Fibroblast of lung (primary cell): ENCODE data around the gene RGS19. TPM values are rescaled to one million over a fixed set of nuclear protein-coding genes. Genes with fewer than 3 reads are reported as not detected.

ENCODE experiments used
- DNase-seq, 2 donors: peaks; one replicate each; pipeline versions ENCODE4 v3.0.0 to v3.0.0-alpha.2; 2010; ENCODE audit warnings: low read depth in 2 of 2
- H2AFZ ChIP-seq: 2 replicates; pipeline ENCODE4 v1.5.1; 2012; ENCODE audit warnings: low read length, control low read depth, inconsistent platforms
- H3K27ac ChIP-seq: 2 replicates; pipeline ENCODE4 v1.5.1; 2011; ENCODE audit warnings: low read length, control low read depth; ENCODE audit not compliant: insufficient read depth
- H3K27me3 ChIP-seq: 2 replicates; pipeline ENCODE4 v1.5.1; 2011; ENCODE audit warnings: mild to moderate bottlenecking, low read length; ENCODE audit not compliant: control insufficient read depth, insufficient read depth
- H3K36me3 ChIP-seq: 2 replicates; pipeline ENCODE4 v1.5.1; 2011; ENCODE audit warnings: low read length; ENCODE audit not compliant: control insufficient read depth, insufficient read depth
- H3K4me1 ChIP-seq: 2 replicates; pipeline ENCODE4 v1.5.1; 2011; ENCODE audit warnings: low read length; ENCODE audit not compliant: control insufficient read depth, insufficient read depth; ENCODE audit errors: extremely low read depth
- H3K4me2 ChIP-seq: 2 replicates; pipeline ENCODE4 v1.5.1; 2011; ENCODE audit warnings: low read length, control low read depth; ENCODE audit not compliant: insufficient read depth; ENCODE audit errors: extremely low read depth
- H3K4me3 ChIP-seq, 4 experiments: fragments of 200-600 bp in 1 of 4; sonication (generic) in 1 of 4; replicated peaks in 1 of 4; 2 replicates each; pipeline ENCODE4 v1.5.1; 2011 to 2016; ENCODE audit warnings: low read length in 4 of 4, low read depth in 3 of 4, mild to moderate bottlenecking in 3 of 4, control low read depth in 2 of 4, inconsistent platforms in 1 of 4, mixed read lengths in 1 of 4; ENCODE audit not compliant: insufficient read depth in 1 of 4; ENCODE audit errors: control extremely low read depth in 1 of 4
- H3K79me2 ChIP-seq: 2 replicates; pipeline ENCODE4 v1.5.1; 2012; ENCODE audit warnings: mild to moderate bottlenecking, low read length, inconsistent platforms; ENCODE audit not compliant: control insufficient read depth, insufficient read depth
- H3K9ac ChIP-seq: 2 replicates; pipeline ENCODE4 v1.5.1; 2011; ENCODE audit warnings: mild to moderate bottlenecking, low read length, control low read depth; ENCODE audit not compliant: insufficient read depth
- H3K9me3 ChIP-seq: 2 replicates; pipeline ENCODE4 v1.5.1; 2012; ENCODE audit warnings: low read depth, low read length; ENCODE audit not compliant: control insufficient read depth, insufficient read depth
- H4K20me1 ChIP-seq: 2 replicates; pipeline ENCODE4 v1.5.1; 2011; ENCODE audit warnings: low read length; ENCODE audit not compliant: control insufficient read depth, insufficient read depth; ENCODE audit errors: extremely low read depth
- EZH2 ChIP-seq: IDR thresholded peaks from 2 replicates; pipeline ENCODE4 v1.5.1; 2012; ENCODE audit warnings: low read length, control low read depth, mild to moderate bottlenecking; ENCODE audit errors: missing control alignments
- polyA plus RNA-seq, 2 donors: library from polyadenylated mRNA; depleted of rRNA in 1 of 2; stranded (reverse) in 1 of 2; unstranded in 1 of 2; fragments of >200 nt; gene quantifications; 2 replicates each; pipeline ENCODE4 v1.2.1, GENCODE V29; 2011 to 2012; ENCODE audit warnings: missing spikeins in 1 of 2
- total RNA-seq: library from RNA; depleted of rRNA; stranded (reverse); fragments of >200 nt; gene quantifications from 2 replicates; pipeline ENCODE4 v1.2.1, GENCODE V29; 2014
- TF ChIP-seq, protein P1 (sequence below), 2 donors: IDR thresholded peaks in 1 of 2; conservative IDR thresholded peaks in 1 of 2; 1 replicate in 1 of 2; 2 replicates in 1 of 2; pipeline ENCODE4 v1.5.1; 2011 to 2012; ENCODE audit warnings: low read length in 2 of 2, control low read depth in 1 of 2, inconsistent platforms in 1 of 2, low read depth in 1 of 2, mild to moderate bottlenecking in 1 of 2

RGS19 gene
- total and polyA plus RNA-seq, 2 donors (not counting 1 experiment from before 2014, with no cell fraction given), result 5.8 to 9.1 TPM

DNA sequence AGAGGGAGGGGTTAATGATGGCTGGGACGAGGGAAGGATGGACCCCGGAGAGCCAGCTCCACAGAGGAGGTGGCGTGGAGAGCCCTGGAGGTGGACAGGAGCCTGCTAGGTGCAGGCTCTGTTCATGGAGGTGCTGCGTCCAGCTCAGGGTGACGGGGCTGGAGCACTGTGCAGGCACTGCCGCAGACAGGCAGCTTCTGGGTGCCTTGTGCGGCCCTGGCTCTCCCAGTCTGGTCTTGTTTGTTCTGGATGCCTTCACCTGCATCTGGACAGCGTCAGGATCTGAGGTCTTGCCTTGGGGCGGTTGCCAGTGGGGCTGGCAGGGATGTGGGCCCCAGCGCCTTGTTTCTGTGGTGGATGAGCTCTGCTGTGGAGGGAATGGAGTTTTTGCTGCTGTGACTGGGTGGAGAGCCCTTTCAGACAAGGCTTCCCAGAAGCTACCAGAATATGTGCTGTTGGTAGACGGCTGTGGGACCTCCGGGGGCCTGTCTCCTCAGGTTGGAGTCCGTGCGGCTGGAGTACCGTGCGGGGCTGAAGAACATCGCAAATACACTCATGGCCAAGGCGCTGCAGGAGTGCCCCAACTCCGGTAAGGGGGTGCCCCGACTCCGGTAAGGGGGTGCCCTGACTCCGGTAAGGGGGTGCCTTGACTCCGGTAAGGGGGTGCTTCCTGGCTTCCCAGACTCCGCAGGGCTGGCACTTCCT is 51.2 kb downstream of the RGS19 start:
- peaks cover 46% of the 10 kb centered on the region for H3K36me3 ChIP-seq
- no peak for DNase-seq
- H3K79me2 ChIP-seq, result no peaks in the 10 kb centered on the region

DNA sequence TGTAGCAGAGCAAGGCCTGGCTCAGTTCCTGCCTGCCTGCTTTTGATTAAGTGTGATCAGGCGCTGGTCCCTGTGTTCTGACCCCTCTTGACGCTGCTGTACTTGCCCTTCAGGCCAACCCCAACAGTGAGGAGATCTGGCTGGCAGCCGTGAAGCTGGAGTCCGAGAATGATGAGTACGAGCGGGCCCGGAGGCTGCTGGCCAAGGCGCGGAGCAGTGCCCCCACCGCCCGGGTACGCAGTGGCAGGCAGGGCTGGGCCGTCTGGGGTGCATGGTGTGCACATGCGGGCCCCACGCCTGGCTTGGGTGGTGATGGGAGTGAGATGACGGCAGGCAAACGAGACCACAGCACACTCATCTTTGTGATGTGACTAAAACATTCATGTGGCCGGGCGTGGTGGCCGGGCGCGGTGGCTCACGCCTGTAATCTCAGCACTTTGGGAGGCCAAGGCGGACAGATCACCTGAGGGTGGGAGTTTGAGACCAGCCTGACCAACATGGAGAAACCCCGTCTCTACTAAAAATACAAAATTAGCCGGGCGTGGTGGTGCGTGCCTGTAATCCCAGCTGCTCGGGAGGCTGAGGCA is 53.4 kb downstream of the RGS19 start:
- H3K27me3 ChIP-seq, result no peaks in the 10 kb centered on the region
- TF ChIP-seq, protein P1, sequence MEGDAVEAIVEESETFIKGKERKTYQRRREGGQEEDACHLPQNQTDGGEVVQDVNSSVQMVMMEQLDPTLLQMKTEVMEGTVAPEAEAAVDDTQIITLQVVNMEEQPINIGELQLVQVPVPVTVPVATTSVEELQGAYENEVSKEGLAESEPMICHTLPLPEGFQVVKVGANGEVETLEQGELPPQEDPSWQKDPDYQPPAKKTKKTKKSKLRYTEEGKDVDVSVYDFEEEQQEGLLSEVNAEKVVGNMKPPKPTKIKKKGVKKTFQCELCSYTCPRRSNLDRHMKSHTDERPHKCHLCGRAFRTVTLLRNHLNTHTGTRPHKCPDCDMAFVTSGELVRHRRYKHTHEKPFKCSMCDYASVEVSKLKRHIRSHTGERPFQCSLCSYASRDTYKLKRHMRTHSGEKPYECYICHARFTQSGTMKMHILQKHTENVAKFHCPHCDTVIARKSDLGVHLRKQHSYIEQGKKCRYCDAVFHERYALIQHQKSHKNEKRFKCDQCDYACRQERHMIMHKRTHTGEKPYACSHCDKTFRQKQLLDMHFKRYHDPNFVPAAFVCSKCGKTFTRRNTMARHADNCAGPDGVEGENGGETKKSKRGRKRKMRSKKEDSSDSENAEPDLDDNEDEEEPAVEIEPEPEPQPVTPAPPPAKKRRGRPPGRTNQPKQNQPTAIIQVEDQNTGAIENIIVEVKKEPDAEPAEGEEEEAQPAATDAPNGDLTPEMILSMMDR (conservative IDR thresholded peaks at IDR 0.05 in 1 of 2, IDR thresholded peaks at IDR 0.05 in 1 of 2; ENCODE audit: low read depth in 1 of 2, low read length in 2 of 2), result no peak
- no peak for TF ChIP-seq EZH2
- H3K4me2 ChIP-seq, result no peak overlapping the region
- no peak overlapping the region for H3K27ac ChIP-seq
- DNase-seq, result no peak
- H4K20me1 ChIP-seq, result no peaks in the 10 kb centered on the region
- H3K4me1 ChIP-seq, result no peaks in the 10 kb centered on the region
- no peak overlapping the region for H2AFZ ChIP-seq
- H3K79me2 ChIP-seq, result no peaks in the 10 kb centered on the region
- H3K9ac ChIP-seq, result no peak overlapping the region
- no peaks in the 10 kb centered on the region for H3K9me3 ChIP-seq
- peaks cover 47% of the 10 kb centered on the region for H3K36me3 ChIP-seq
- no peak overlapping the region for H3K4me3 ChIP-seq

More for the DNA sequence above, 51.2 kb downstream of the RGS19 start:
- Histone ChIP-seq H3K27me3 (no peaks in the 10 kb centered on the region), H3K4me2 (no peak overlapping the region), H3K4me3 (no peak overlapping the region), H3K27ac (no peak overlapping the region), H3K9me3 (no peaks in the 10 kb centered on the region), H3K9ac (no peak overlapping the region), H2AFZ (no peak overlapping the region), H3K4me1 (no peaks in the 10 kb centered on the region), H4K20me1 (no peaks in the 10 kb centered on the region)
- no peak for TF ChIP-seq EZH2
- TF ChIP-seq, protein P1 (conservative IDR thresholded peaks at IDR 0.05 in 1 of 2, IDR thresholded peaks at IDR 0.05 in 1 of 2; ENCODE audit: low read depth in 1 of 2, low read length in 2 of 2), result no peak

DNA sequence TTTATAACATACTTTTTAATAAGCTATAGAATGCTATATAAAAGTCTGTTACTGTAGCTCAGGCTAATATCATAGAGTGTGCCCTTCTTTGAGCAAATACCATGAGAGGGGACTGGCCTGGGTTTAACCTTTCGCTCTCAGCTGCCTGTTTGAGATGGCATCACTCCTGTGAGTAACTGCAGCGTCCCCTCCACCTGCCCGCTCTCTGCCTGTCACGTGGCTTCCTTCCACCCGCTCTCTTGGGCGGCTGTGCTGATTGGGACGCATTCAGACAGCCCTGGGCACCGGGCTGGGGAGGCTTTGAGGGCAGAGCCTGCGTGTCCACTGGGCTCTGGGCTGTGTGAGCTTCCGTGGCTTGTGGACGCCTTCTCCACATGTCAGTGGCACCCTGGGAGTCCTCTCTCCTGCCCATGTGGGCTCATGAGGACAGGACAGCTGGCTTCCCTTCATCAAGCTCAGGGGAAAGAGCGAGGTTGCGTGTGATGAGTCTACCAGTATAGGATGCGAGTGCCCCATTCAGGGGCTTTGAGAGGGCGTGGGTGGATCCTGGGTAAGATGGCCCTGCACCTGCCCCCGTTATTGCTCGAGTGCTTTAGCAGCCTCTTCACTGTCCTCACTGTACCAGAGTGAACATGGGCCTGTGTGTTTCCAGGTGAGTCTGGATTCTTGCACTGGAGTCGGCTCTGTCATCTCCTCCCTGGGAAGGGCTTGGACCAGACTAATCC is 54.1 kb downstream of the RGS19 start:
- H3K9me3 ChIP-seq, result no peaks in the 10 kb centered on the region
- no peaks in the 10 kb centered on the region for H3K79me2 ChIP-seq
- H2AFZ ChIP-seq, result no peak overlapping the region
- H3K4me2 ChIP-seq, result no peak overlapping the region
- DNase-seq, result no peak
- peaks cover 46% of the 10 kb centered on the region for H3K36me3 ChIP-seq
- H3K27me3 ChIP-seq, result no peaks in the 10 kb centered on the region
- no peaks in the 10 kb centered on the region for H3K4me1 ChIP-seq
- H4K20me1 ChIP-seq, result no peaks in the 10 kb centered on the region
- H3K27ac ChIP-seq, result no peak overlapping the region
- no peak for TF ChIP-seq EZH2
- TF ChIP-seq, protein P1 (conservative IDR thresholded peaks at IDR 0.05 in 1 of 2, IDR thresholded peaks at IDR 0.05 in 1 of 2; ENCODE audit: low read depth in 1 of 2, low read length in 2 of 2), result no peak
- no peak overlapping the region for H3K9ac ChIP-seq
- no peak overlapping the region for H3K4me3 ChIP-seq
